Coronary artery (tissue), 2 donors: ENCODE data around the gene KCNJ1.
A peak's percentile ranks its signal among the peaks of the same experiment; 100 is the strongest.

Experiments
- DNase-seq: peaks from one replicate; pipeline ENCODE4 v3.0.0-alpha.2; 2017; ENCODE audit warnings: low spot score
- H3K27ac ChIP-seq, 2 donors: fragments of 200-600 bp; sonication (generic); one replicate each; pipeline ENCODE4 v1.5.1; 2016 to 2019
- H3K4me3 ChIP-seq: fragments of 200-600 bp; sonication (generic); 2 replicates; pipeline ENCODE4 v1.5.1; 2016; ENCODE audit warnings: mild to moderate bottlenecking, moderate library complexity
- TF ChIP-seq, protein P1 (sequence below): fragments of 200-600 bp; sonication (generic); IDR thresholded peaks from one replicate; pipeline ENCODE4 v1.5.1; 2019; ENCODE audit warnings: antibody characterized with exemption

KCNJ1 gene

GRCh38 chr11:128830290-128831173 lies 36.6 kb downstream of the KCNJ1 start:
- H3K27ac ChIP-seq = no peak overlapping the region
- TF ChIP-seq, protein P1, sequence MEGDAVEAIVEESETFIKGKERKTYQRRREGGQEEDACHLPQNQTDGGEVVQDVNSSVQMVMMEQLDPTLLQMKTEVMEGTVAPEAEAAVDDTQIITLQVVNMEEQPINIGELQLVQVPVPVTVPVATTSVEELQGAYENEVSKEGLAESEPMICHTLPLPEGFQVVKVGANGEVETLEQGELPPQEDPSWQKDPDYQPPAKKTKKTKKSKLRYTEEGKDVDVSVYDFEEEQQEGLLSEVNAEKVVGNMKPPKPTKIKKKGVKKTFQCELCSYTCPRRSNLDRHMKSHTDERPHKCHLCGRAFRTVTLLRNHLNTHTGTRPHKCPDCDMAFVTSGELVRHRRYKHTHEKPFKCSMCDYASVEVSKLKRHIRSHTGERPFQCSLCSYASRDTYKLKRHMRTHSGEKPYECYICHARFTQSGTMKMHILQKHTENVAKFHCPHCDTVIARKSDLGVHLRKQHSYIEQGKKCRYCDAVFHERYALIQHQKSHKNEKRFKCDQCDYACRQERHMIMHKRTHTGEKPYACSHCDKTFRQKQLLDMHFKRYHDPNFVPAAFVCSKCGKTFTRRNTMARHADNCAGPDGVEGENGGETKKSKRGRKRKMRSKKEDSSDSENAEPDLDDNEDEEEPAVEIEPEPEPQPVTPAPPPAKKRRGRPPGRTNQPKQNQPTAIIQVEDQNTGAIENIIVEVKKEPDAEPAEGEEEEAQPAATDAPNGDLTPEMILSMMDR = no peak
- H3K4me3 ChIP-seq = peak overlapping the region; percentile 20
- DNase-seq = no peak

DNA sequence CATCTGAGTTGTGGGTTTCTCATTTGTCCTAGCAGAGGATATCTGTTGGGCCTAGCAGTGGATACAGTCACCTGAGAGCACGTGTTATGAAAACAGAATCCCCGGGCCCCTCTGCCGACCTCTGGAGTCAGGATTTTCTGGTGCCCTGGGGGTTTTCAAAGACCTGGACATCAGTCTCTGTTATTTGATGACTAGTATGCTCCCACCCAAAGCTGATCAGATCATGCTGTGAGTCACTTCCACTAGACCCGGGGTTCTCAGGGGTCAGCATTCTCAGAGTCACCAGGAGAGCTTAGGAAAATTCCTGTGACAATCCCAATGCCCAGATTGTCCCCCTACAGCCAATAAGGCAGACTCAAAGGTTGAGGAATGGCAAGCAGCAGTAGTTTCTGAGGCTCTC lies 38.7 kb downstream of the KCNJ1 start:
- DNase-seq = no peak
- no peak overlapping the region for H3K4me3 ChIP-seq
- no peak overlapping the region for H3K27ac ChIP-seq
- TF ChIP-seq, protein P1 = no peak

DNA sequence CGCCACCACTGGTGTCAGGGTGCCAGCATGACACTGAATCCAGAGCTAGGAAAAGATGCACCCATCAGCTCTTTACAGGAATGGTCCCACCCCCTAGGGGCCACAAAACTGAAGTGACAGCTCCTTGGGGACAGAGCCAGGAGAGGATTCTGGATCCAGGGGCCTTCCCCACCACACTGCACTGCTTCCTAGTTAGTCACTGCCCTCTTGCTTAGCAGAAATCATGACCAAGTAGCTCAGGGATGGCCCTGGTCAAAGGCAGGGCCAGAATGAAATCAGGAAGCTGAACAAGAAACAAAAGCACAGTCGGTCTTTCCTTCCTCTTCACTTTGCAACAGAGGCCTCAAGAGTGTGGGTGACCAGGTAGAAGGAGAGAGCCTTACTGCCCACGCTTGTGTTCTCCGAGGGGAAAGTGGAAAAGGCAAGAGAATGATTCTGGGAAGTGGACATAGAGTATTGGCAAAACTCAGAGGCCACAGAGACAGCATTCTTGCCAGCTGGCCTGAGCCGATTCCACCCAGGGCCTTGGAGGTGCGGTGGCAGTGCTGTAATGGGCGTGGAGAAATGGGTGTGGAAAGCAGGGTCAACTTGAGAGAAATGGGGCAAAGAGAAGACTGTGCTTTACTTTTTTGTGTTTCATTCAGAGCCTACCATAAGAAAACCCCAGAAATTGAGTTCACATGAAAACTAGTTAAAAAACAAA lies 39.8 kb downstream of the KCNJ1 start:
- H3K4me3 ChIP-seq = no peak overlapping the region
- no peak overlapping the region for H3K27ac ChIP-seq
- TF ChIP-seq, protein P1 = no peak
- DNase-seq = no peak

DNA sequence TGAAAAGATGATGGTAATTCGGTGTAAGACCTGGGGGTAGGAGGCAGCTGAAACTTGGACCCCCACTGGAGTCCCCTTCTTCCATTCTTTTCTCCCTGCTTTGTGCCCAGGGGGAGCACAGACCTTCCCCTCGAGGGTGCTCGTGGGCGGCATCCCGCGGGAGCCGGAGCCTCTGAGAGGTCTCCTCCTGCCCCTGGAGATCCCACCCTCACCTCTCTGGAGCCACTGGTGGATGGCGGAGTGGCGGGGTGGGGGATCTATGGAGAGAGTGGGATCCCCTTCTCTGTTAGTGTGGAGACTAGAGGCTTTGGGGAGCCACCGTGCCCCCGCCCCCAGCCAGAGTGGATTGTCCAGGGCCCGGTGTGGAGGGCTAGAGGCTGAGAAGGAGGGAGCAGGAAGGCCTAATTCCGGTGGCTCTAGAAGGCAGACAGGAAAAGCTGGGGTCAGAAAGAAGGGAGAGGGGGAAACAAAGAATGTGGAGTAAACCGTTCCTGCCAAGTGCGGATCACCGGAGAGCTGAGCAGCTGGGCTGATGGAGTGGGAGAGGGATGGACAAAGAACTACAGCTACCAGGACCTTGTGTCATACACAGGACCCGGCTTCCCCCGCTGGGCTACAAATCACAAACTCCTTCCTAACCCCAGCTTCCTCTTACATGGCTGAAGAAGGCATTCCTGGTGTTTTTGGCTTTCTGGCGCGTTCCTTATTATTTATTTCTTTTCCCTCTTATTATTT lies 41.9 kb downstream of the KCNJ1 start:
- no peak for DNase-seq
- no peak overlapping the region for H3K4me3 ChIP-seq
- TF ChIP-seq, protein P1 = no peak
- no peak overlapping the region for H3K27ac ChIP-seq

- Histone ChIP-seq H3K27ac (peak overlapping the region in 1 of 2 donors; percentile 26), H3K4me3 (peak overlapping the region; percentile 48)
- TF ChIP-seq, protein P1 = no peak
- DNase-seq = no peak
These were observed 42.7 kb downstream of the KCNJ1 start for GRCh38 chr11:128824191-128825049.

GRCh38 chr11:128823753-128824152 lies 43.3 kb downstream of the KCNJ1 start:
- no peak for DNase-seq
- peak overlapping the region; percentile 48 for H3K4me3 ChIP-seq
- H3K27ac ChIP-seq = no peak overlapping the region
- TF ChIP-seq, protein P1 = no peak
